Neural cell (in vitro differentiated cells): ENCODE data around the gene ADGRL1.

Experiments
- EZH2 ChIP-seq: fragments of 200-600, 300-800 bp; shearing (Covaris generic), sonication (generic); IDR thresholded peaks from 2 replicates; pipeline ENCODE4 v1.6.1; 2014; ENCODE audit warnings: antibody characterized with exemption, low read length, borderline replicate concordance, mild to moderate bottlenecking; ENCODE audit not compliant: insufficient read depth, poor library complexity, severe bottlenecking
- POLR2AphosphoS5 ChIP-seq: IDR thresholded peaks from 2 replicates; pipeline ENCODE4 v1.6.1; 2012
- RAD21 ChIP-seq: fragments of 450-650 bp; conservative IDR thresholded peaks from 2 replicates; pipeline ENCODE4 v1.6.1; 2014; ENCODE audit warnings: antibody characterized with exemption, mild to moderate bottlenecking, moderate library complexity
- TF ChIP-seq, protein P1 (sequence below): fragments of 450-650 bp; IDR thresholded peaks from 2 replicates; pipeline ENCODE4 v1.5.1; 2014; ENCODE audit warnings: antibody characterized with exemption, mild to moderate bottlenecking, moderate library complexity; ENCODE audit not compliant: poor library complexity, severe bottlenecking

DNA sequence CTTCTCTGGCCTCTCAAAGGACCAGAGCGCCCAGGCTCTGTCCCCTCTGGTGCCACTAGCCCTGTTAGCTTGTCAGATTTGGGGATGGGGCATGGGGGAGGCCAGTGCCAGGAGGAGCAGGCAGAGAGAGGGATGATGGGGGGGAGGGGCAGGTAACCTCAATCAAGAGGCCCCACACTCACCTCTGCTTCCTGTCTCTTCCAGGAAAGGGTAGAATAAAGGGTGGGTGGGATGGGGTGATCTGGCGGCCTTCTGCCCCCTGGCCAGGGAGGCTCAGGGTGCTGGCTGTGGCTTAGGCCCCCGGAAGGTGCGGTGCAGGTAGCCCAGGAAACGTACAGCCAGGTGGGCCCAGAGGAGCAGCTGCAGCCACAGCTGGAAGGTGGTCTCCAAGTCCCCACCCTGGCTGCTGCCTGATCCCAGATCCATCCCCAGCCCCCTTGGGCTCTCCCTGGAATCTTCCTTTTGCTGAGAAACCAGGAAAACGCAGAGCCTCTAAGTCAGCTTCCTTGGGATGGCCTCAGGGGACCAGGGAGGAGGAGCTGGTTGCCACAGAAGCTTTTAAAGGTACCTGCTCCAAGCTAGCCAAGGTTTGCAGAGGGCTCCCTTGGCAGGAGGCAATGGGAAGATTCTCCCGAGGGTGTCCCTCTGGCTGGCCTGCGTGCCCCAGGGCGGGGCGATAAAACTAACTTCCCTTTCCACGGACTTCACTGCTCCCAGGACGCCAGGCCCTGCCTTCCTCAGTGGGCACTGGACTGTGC is 93.7 kb downstream of the ADGRL1 start:
- TF ChIP-seq, protein P1, sequence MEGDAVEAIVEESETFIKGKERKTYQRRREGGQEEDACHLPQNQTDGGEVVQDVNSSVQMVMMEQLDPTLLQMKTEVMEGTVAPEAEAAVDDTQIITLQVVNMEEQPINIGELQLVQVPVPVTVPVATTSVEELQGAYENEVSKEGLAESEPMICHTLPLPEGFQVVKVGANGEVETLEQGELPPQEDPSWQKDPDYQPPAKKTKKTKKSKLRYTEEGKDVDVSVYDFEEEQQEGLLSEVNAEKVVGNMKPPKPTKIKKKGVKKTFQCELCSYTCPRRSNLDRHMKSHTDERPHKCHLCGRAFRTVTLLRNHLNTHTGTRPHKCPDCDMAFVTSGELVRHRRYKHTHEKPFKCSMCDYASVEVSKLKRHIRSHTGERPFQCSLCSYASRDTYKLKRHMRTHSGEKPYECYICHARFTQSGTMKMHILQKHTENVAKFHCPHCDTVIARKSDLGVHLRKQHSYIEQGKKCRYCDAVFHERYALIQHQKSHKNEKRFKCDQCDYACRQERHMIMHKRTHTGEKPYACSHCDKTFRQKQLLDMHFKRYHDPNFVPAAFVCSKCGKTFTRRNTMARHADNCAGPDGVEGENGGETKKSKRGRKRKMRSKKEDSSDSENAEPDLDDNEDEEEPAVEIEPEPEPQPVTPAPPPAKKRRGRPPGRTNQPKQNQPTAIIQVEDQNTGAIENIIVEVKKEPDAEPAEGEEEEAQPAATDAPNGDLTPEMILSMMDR, result no peak
- no peak for TF ChIP-seq RAD21
- TF ChIP-seq EZH2, result no peak
- no peak for TF ChIP-seq POLR2AphosphoS5
